Gastrocnemius medialis (tissue), 4 donors: ENCODE results near the gene ADH4.

Experiments
- POLR2A ChIP-seq, 2 donors: fragments of 450-650 bp; IDR thresholded peaks; one replicate each; pipeline ENCODE4 v1.6.1; 2017; ENCODE audit warnings: antibody characterized with exemption in 2 of 2, mild to moderate bottlenecking in 2 of 2, moderate library complexity in 2 of 2
- TF ChIP-seq, protein P1 (sequence below), 5 experiments: fragments of 450-650 bp in 3 of 5; fragments of 200-600 bp in 2 of 5; sonication (generic) in 2 of 5; IDR thresholded peaks in 4 of 5; conservative IDR thresholded peaks in 1 of 5; 1 replicate in 4 of 5; 2 replicates in 1 of 5; pipeline ENCODE4 v1.5.1; 2016 to 2019; ENCODE audit warnings: antibody characterized with exemption in 5 of 5, mild to moderate bottlenecking in 3 of 5, moderate library complexity in 3 of 5

- TF ChIP-seq, protein P1, sequence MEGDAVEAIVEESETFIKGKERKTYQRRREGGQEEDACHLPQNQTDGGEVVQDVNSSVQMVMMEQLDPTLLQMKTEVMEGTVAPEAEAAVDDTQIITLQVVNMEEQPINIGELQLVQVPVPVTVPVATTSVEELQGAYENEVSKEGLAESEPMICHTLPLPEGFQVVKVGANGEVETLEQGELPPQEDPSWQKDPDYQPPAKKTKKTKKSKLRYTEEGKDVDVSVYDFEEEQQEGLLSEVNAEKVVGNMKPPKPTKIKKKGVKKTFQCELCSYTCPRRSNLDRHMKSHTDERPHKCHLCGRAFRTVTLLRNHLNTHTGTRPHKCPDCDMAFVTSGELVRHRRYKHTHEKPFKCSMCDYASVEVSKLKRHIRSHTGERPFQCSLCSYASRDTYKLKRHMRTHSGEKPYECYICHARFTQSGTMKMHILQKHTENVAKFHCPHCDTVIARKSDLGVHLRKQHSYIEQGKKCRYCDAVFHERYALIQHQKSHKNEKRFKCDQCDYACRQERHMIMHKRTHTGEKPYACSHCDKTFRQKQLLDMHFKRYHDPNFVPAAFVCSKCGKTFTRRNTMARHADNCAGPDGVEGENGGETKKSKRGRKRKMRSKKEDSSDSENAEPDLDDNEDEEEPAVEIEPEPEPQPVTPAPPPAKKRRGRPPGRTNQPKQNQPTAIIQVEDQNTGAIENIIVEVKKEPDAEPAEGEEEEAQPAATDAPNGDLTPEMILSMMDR (IDR thresholded peaks at IDR 0.05 in 4 of 5, conservative IDR thresholded peaks at IDR 0.05 in 1 of 5): no peak
- TF ChIP-seq POLR2A (IDR thresholded peaks at IDR 0.05): no peak
Measured at GRCh38 chr4:99151995-99152394, 7.9 kb upstream of the ADH4 start.
